Thyroid gland (tissue), 4 donors: ENCODE results near the gene CDKL1.

Experiments used
- POLR2A ChIP-seq, 2 donors: fragments of 450-650 bp; IDR thresholded peaks; one replicate each; pipeline ENCODE4 v1.6.1; 2017; ENCODE audit warnings: antibody characterized with exemption in 2 of 2, mild to moderate bottlenecking in 2 of 2, moderate library complexity in 1 of 2
- TF ChIP-seq, protein P1 (sequence below), 6 experiments: fragments of 200-600 bp in 3 of 6; fragments of 450-650 bp in 3 of 6; sonication (generic) in 3 of 6; IDR thresholded peaks; one replicate each; pipeline ENCODE4 v1.5.1; 2016 to 2019; ENCODE audit warnings: antibody characterized with exemption in 6 of 6, mild to moderate bottlenecking in 2 of 6, inconsistent platforms in 1 of 6, moderate library complexity in 1 of 6

DNA sequence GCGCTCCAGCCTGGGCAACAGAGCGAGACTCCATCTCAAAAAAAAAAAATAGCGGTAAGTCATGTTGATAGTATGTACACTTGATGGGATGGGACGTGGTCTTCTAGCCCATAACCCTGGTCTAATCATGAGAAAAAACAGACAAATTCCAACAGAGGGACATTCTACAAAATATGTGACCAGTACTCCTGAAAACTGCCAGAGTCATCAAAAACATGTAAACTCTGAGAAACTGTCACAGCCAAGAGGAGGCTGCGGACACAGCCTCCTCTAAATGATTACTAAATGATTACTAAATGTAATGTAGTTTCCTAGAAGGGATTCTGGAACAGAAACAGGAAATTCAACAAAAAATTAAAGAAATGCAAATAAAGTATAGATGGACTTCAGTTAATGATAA, 20.9 kb downstream of the CDKL1 start:
- TF ChIP-seq, protein P1, sequence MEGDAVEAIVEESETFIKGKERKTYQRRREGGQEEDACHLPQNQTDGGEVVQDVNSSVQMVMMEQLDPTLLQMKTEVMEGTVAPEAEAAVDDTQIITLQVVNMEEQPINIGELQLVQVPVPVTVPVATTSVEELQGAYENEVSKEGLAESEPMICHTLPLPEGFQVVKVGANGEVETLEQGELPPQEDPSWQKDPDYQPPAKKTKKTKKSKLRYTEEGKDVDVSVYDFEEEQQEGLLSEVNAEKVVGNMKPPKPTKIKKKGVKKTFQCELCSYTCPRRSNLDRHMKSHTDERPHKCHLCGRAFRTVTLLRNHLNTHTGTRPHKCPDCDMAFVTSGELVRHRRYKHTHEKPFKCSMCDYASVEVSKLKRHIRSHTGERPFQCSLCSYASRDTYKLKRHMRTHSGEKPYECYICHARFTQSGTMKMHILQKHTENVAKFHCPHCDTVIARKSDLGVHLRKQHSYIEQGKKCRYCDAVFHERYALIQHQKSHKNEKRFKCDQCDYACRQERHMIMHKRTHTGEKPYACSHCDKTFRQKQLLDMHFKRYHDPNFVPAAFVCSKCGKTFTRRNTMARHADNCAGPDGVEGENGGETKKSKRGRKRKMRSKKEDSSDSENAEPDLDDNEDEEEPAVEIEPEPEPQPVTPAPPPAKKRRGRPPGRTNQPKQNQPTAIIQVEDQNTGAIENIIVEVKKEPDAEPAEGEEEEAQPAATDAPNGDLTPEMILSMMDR (IDR thresholded peaks at IDR 0.05): no peak
- TF ChIP-seq POLR2A (IDR thresholded peaks at IDR 0.05): no peak
